GM18873 (cell line): ENCODE data around the gene DROSHA.
"Not testable (repeated sequence)": the region's sequence is repeated elsewhere in the genome, so short reads cannot be mapped to it uniquely, and the experiment has no call there.

ENCODE experiments used
- ATAC-seq: cut with Tn5 transposase; IDR thresholded peaks from one replicate; pipeline ENCODE4 v1.9.1; 2021; ENCODE audit warnings: mild to moderate bottlenecking, moderate library complexity, moderate number of reproducible peaks; ENCODE audit not compliant: unreplicated experiment, low FRiP score

Gene DROSHA

GRCh38 chr5:31531888-31532547 lies at the start of gene DROSHA, which contains the start of gene C5orf22:
Gene DROSHA (minus strand): TSS chr5:31532093. CDS start chr5:31529059, 3,034 bp downstream.
Gene C5orf22 (plus strand): TSS chr5:31532301. CDS start chr5:31532393, 92 bp downstream.
- peak; percentile 93 for ATAC-seq

DNA sequence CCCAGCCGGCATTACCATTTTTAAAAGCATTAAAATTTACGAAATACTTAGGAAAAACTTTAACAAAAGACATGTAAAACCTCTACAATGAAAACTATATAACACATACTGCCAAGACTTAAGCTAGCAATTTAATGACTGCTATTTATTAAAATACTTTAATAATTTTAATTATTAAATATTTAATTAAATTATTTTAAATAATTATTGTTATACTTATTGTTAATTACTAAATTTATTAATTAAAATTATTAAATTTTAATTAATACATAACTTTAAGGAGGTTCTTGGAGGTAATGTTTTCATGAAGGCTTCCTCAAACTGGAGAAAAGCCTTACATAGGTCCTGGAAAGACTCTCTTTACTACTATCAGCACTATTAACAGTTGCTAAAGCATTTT lies 47.7 kb upstream of the DROSHA start:
- no peak for ATAC-seq

GRCh38 chr5:31577438-31577837 lies 45.5 kb upstream of the DROSHA start:
- ATAC-seq = no peak

GRCh38 chr5:31574772-31575171 lies 42.9 kb upstream of the DROSHA start:
- ATAC-seq = no peak

DNA sequence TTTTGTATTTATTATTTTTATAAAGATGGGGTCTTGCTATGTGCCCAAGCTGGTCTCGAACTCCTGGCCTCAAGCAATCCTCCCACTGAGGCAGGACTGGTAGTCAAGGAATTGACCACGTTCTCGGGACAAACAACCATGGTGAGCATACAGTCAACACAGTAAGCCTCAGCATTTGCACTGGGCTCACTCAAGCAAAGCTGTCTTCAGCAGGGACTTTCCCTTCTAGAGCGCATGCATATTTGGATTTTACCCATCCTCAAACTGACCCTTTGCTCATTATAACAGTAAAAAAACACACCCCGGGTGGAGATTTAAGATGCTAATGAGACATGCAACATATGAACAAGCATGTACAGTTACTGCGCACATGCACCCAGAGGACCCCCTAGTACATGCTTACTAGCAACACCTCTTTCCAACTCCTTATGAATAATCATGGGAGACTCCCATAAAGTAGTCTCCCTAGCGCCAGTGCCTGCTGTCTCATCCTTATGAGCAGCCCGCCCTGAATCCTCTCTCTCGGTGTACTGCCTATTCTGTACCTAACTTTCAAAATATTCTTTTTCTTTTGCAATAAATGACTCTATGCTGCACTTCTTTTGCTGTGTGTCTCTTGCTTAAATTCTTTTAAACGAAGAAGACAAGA lies 41.7 kb upstream of the DROSHA start:
- no peak for ATAC-seq

DNA sequence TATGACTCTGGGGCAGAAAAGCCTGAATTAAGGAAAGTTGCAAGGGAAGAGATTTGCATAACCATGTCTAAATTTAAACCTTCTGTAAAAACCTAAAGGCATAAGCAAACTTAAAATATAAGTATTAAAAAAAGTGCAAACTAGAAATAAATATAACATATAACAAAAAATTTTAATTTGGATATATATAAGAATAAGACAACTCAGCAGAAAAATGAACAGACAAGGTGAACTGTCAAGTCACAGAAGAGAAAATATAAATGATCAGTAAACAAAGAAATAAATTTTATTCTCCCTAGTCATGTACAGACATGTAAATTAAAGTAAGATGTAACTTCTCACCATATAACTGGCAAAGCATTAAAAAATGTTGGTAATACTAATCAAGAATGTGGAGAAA lies 37.2 kb upstream of the DROSHA start:
- ATAC-seq = no peak

DNA sequence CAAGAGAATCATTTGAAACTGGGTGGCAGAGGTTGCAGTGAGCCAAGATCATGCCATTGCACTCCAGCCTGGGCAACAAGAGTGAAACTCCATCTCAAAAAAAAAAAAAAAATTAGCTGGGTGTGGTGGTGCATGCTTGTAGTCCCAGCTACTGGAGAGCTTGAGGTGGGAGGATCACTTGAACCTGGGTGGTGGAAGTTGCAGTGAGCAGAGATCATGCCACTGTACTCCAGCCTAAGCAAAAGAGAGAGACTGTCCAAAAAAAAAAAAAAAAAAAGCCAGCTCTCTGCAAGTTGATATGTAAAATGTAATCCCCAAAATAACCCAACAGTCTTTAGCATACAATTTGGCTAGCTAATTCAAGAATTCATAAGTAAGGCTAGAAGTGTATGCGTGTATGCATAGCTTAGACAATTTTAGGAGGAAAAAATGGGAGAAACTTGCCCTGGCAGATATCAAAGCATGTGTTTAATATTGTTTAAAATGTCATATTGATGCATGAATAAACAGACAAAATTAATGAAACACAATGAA lies 36.5 kb upstream of the DROSHA start:
- no peak for ATAC-seq

- not testable (repeated sequence) for ATAC-seq
Measured at GRCh38 chr5:31566362-31566761, 34.5 kb upstream of the DROSHA start.

- ATAC-seq = no peak
Measured at GRCh38 chr5:31563216-31563615, 31.3 kb upstream of the DROSHA start.

GRCh38 chr5:31561946-31562345 lies 30.1 kb upstream of the DROSHA start:
- ATAC-seq = no peak

DNA sequence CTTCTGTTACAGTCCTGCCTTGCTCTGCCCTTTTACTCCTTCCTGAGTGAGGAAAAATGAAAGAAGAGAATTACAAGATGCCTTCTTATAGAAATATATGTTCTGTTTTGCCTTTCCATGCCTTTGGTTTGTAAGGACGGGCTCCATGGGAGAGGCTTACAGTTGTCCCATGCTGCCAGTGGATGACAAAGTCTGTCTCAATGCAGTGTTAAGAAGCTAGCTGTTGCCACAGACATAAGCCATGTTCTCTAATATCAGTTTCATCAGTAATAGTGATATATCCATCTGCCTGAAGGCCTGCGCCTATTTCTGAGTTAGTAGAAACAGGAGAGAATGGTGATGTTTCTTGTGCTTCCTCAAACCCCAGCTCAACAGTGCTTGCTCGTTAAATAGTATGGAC lies 28.0 kb upstream of the DROSHA start:
- no peak for ATAC-seq

- ATAC-seq = no peak
Measured at GRCh38 chr5:31556461-31556860, 24.6 kb upstream of the DROSHA start.

DNA sequence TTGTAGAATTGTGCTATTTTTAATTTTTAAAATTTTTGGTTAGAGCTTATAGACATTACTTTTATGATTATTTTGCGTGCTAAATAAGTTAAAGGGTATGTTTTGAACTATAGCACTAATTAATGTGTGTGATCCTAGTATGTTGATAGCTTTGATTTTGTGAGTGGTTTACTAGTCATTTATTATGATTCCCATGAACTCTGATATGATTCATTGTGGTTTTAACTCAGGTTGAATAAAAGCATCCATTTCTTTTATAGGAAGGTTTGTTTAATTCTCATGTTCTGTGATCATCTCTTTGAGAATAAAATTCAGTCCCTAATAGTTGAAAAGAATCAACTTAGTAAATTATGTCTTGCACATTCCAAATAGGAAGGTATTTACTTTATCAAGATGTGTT lies 22.7 kb upstream of the DROSHA start:
- no peak for ATAC-seq

DNA sequence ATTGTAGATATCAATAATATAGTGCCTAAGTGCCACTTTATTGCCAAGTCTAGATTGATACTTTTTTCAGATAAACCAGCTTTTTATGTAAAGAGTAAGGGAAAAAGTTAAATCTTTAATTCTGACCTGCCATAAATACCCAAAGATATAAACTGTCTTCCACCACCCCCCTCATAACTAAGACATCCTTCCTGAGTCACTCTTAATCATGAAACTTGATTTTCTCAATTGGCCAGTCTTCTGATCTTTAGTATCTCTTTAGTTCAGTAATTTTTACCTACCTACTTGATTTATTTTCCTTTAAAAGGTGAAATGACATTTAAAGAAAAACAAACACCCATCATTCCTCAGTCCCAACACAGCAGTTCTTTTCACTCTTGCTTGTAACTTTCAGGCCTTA lies 22.0 kb upstream of the DROSHA start:
- ATAC-seq = no peak

- no peak for ATAC-seq
Measured at GRCh38 chr5:31551878-31552277, 20.0 kb upstream of the DROSHA start.

DNA sequence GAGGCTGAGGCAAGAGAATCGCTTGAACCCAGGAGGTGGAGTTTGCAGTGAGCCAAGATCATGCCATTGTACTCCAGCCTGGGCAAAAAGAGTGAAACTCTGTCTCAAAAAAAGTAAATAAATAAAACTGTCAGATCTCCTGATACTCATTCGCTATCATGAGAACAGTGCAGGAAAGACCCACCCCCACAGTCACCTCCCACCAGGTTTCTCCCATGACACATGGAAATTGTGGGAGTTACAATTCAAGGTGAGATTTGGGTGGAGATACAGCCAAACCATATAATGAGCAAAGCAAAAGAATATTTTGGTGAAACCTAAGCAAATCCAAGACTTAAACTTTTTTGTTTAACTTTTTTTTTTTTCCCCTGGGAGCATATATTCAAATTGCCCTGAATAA lies 17.2 kb upstream of the DROSHA start:
- not testable (repeated sequence) for ATAC-seq

GRCh38 chr5:31537851-31538250 lies 6.0 kb upstream of the DROSHA start:
- ATAC-seq = no peak

DNA sequence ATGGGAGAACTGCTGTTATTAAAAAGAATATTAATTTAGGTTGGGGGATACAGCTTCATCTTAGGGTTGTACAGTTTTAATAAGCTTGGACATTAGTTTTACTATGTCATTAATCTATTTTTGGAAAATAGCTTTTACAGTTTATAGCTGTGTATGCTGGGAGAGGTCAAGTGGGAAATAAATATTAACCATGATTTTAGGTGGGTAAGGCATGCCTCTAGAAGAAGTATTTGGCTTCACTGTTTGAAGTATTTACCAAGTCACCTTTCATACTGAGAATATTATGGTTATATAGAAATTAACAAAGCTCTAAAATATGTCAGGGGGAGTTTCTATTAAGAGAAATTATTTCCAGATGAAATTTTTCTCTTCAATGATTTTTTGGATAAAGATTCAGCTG lies 5.5 kb upstream of the DROSHA start:
- no peak for ATAC-seq

DNA sequence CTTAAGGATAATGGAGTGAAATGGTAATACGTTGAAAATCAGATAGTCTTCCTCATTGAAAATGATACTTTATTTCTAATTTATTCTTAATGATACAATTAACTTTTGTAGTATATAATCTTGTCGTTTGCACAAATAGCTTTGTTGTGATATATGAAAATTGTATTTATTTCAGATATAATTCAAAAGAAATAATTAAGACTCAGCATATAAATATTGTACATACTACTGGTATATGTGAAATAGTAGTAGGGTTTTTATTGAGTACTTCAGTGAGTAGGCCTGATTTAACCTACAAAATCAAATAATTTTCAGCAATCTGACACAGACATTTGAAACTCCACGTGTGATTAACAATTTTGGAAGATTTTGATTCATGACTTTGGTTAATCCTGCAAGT lies 5.0 kb upstream of the DROSHA start:
- no peak for ATAC-seq

DNA sequence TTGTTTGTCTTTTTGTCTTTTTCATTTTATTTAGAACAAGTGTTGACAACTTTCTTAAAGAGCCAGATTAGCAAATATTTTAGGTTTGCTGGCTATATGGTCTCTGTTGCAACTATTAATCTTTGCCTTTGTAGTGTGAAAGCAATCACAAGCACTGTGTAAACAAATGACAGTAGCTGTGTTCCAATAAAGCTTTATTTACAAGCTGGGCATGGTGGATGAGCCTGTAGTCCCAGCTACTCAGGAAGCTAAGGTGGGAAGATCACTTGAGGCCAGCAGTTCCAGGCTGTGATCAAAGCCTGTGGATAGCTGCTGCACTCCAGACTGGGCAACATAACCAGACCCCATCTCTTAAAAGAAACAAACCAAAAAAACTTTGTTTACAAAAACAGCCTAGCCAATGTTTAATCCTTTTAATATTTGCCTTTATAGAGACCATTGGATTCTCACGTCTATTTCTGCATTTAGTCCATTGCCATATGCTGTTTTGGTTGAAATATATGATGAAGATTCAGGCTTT lies 2.7 kb upstream of the DROSHA start:
- ATAC-seq = no peak

- peak; percentile 15 for ATAC-seq
Measured at GRCh38 chr5:31531543-31531887, 378 bp downstream of the DROSHA start.
